Endothelial cell of umbilical vein (primary cell): ENCODE data around the gene CLIC4.

Experiments
- EZH2 ChIP-seq: IDR thresholded peaks from 2 replicates; pipeline ENCODE4 v1.6.1; 2012; ENCODE audit warnings: borderline replicate concordance, low read depth, mild to moderate bottlenecking, moderate library complexity, low read length, inconsistent platforms; ENCODE audit not compliant: severe bottlenecking
- GATA2 ChIP-seq: IDR thresholded peaks from 2 replicates; pipeline ENCODE4 v1.7.0; 2011; ENCODE audit warnings: low read depth, mild to moderate bottlenecking, moderate library complexity, mixed read lengths, low read length; ENCODE audit not compliant: insufficient read length, insufficient read depth
- POLR2A ChIP-seq: IDR thresholded peaks from 2 replicates; pipeline ENCODE4 v1.6.1; 2012; ENCODE audit warnings: low read depth, mild to moderate bottlenecking, control low read depth, low read length
- POLR2AphosphoS5 ChIP-seq: IDR thresholded peaks from 2 replicates; pipeline ENCODE4 v1.6.1; 2012; ENCODE audit warnings: low read depth, mild to moderate bottlenecking, control low read depth, low read length, moderate library complexity; ENCODE audit not compliant: insufficient read depth
- TF ChIP-seq, protein P1 (sequence below), 2 donors: IDR thresholded peaks; 1 replicate in 1 of 2; 2 replicates in 1 of 2; pipeline ENCODE4 v1.5.1; 2011; ENCODE audit warnings: low read length in 2 of 2, mild to moderate bottlenecking in 2 of 2, moderate library complexity in 2 of 2, control low read depth in 1 of 2, inconsistent platforms in 1 of 2, low read depth in 1 of 2; ENCODE audit not compliant: insufficient read depth in 1 of 2; ENCODE audit errors: extremely low read depth in 1 of 2

DNA sequence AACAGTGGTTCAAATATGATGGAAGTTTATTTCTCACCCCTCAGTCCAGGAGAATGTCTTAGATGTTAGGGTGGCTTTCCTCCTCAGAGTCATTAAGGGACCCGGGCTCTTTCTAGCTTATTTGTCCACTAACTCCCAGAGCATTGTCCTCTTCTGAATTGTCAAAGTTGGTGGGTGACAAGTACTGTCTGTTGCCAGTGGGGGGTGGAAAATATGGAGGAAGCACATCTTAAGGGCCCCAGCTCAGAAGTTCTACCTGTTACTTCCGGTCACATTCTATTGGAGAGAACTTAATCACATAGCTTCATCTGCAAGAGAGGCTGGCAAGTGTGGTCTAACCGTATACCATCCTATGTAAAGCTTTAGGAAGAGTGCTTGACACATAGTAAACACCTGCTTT, 7.1 kb downstream of the CLIC4 start:
- TF ChIP-seq POLR2A (no peak), EZH2 (no peak), POLR2AphosphoS5 (no peak), GATA2 (no peak)
- TF ChIP-seq, protein P1, sequence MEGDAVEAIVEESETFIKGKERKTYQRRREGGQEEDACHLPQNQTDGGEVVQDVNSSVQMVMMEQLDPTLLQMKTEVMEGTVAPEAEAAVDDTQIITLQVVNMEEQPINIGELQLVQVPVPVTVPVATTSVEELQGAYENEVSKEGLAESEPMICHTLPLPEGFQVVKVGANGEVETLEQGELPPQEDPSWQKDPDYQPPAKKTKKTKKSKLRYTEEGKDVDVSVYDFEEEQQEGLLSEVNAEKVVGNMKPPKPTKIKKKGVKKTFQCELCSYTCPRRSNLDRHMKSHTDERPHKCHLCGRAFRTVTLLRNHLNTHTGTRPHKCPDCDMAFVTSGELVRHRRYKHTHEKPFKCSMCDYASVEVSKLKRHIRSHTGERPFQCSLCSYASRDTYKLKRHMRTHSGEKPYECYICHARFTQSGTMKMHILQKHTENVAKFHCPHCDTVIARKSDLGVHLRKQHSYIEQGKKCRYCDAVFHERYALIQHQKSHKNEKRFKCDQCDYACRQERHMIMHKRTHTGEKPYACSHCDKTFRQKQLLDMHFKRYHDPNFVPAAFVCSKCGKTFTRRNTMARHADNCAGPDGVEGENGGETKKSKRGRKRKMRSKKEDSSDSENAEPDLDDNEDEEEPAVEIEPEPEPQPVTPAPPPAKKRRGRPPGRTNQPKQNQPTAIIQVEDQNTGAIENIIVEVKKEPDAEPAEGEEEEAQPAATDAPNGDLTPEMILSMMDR (IDR thresholded peaks at IDR 0.05; ENCODE audit: extremely low read depth in 1 of 2, insufficient read depth in 1 of 2, low read depth in 1 of 2, low read length in 2 of 2) = no peak
